Measurements from ENCODE around the gene USP28. TPM values are rescaled to one million over a fixed set of nuclear protein-coding genes. Genes with fewer than 3 reads are reported as not detected.
"Not testable (repeated sequence)": the region's sequence is repeated elsewhere in the genome, so short reads cannot be mapped to it uniquely, and the experiment has no call there.

The USP28 gene
- total RNA-seq, 1 experiment from 2014 or later: 74.4 TPM

DNA sequence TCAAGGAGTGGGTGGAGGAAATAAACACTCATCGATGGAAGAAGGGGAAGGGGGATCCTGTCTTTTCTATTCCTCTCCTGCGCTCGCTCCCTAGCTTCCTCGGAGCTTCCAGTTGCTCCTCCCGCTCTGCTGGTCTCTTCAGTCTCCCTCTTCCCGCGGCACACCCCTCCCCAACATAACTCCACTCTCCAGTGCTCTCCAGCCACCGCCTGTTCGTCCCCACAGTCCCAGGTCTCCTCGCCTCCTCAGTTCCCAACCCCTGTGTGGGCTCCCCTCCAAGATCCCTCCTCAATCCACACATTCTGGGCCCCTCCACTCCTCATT, 102.3 kb downstream of the USP28 start:
- Histone ChIP-seq H3K36me3 (ENCODE audit: control insufficient read depth, insufficient read depth, low read length) (peaks cover 2% of the 10 kb centered on the region; the same call in 1 of the 2 replicates), H3K4me1 (peaks cover 5% of the 10 kb centered on the region; the same call in 1 of the 2 replicates), H3K4me3 (ENCODE audit: low read depth, low read length) (peak overlapping the region; percentile 72), H3K9me3 (no peaks in the 10 kb centered on the region), H3K27me3 (replicated peaks; ENCODE audit: control insufficient read depth, insufficient read depth, low read length) (no peaks in the 10 kb centered on the region)
- intact Hi-C loops (cut with micrococcal nuclease; ENCODE audit: unreplicated experiment): loop anchor here (1.0 kb wide), 2 partner anchors 23 to 47 kb away; no protein-coding TSS in a partner anchor
- peak overlapping the region; percentile 97 for H3K27ac Mint-ChIP-seq (ENCODE audit: unreplicated experiment)
- peaks cover 7% of the 10 kb centered on the region for H3K4me1 Mint-ChIP-seq (ENCODE audit: low read depth, unreplicated experiment)
- no peaks in the 10 kb centered on the region for H3K9me3 Mint-ChIP-seq (ENCODE audit: unreplicated experiment)
- peaks cover 19% of the 10 kb centered on the region for H3K36me3 Mint-ChIP-seq (ENCODE audit: insufficient read depth, unreplicated experiment)
- peaks cover 3% of the 10 kb centered on the region for H3K27me3 Mint-ChIP-seq (ENCODE audit: insufficient read depth, unreplicated experiment)
- peak; percentile 68 to 75 for DNase-seq
- BruUV-seq (replicated peaks): no TSS peak
- POLR2A ChIA-PET: interaction anchor here (0.6 to 1.2 kb wide), 7 partner anchors 9 to 458 kb away, joined by 3 to 6 read pairs (median 4); partner anchors contain the start of gene TTC12
- CTCF ChIA-PET: interaction anchor here (0.5 to 2.0 kb wide), 20 partner anchors 9 to 1185 kb away, joined by 3 to 12 read pairs (median 4); partner anchors contain the start of gene TTC12
- peak overlapping the region; percentile 99 for H3K4me3 Mint-ChIP-seq (ENCODE audit: unreplicated experiment)
- TF ChIP-seq, protein P1, sequence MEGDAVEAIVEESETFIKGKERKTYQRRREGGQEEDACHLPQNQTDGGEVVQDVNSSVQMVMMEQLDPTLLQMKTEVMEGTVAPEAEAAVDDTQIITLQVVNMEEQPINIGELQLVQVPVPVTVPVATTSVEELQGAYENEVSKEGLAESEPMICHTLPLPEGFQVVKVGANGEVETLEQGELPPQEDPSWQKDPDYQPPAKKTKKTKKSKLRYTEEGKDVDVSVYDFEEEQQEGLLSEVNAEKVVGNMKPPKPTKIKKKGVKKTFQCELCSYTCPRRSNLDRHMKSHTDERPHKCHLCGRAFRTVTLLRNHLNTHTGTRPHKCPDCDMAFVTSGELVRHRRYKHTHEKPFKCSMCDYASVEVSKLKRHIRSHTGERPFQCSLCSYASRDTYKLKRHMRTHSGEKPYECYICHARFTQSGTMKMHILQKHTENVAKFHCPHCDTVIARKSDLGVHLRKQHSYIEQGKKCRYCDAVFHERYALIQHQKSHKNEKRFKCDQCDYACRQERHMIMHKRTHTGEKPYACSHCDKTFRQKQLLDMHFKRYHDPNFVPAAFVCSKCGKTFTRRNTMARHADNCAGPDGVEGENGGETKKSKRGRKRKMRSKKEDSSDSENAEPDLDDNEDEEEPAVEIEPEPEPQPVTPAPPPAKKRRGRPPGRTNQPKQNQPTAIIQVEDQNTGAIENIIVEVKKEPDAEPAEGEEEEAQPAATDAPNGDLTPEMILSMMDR (IDR thresholded peaks at IDR 0.05; ENCODE audit: insufficient read depth in 1 of 2, low read depth in 1 of 2, low read length in 1 of 2, severe bottlenecking in 1 of 2, unreplicated experiment in 1 of 2): no peak

DNA sequence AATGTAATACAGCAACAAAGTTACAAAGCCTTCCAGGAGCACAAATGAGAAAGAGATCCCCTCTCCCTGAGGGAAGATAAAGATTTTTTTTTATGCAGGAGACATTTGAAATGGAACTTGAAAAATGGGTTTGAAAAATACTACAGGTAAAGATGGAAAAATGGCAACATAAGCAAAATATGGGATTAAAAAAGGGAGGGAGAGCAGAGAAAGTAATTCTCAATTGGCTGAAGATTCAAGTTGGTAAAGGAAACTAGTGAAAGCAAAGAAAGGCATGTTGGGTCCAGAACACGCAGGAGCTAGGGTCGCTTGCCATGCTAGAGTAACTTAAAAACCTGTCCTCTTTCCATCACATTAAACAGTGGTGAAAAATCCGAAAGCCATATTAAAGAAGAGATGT, 103.4 kb downstream of the USP28 start:
- intact Hi-C loops (cut with micrococcal nuclease; ENCODE audit: unreplicated experiment): no loop called here
- peaks cover 30% of the 10 kb centered on the region for H3K36me3 Mint-ChIP-seq (ENCODE audit: insufficient read depth, unreplicated experiment)
- TF ChIP-seq, protein P1 (IDR thresholded peaks at IDR 0.05; ENCODE audit: insufficient read depth in 1 of 2, low read depth in 1 of 2, low read length in 1 of 2, severe bottlenecking in 1 of 2, unreplicated experiment in 1 of 2): no peak
- peaks cover 3% of the 10 kb centered on the region for H3K27me3 Mint-ChIP-seq (ENCODE audit: insufficient read depth, unreplicated experiment)
- ChIA-PET POLR2A (interaction anchor here (1.1 kb wide), 1 partner anchor 46 kb away, joined by 6 read pairs; no protein-coding TSS in a partner anchor), CTCF (interaction anchor here (2.0 kb wide), 1 partner anchor 42 kb away, joined by 12 read pairs; no protein-coding TSS in a partner anchor)
- peak overlapping the region; percentile 99 for H3K4me3 Mint-ChIP-seq (ENCODE audit: unreplicated experiment)
- DNase-seq: no peak
- Histone ChIP-seq H3K27me3 (replicated peaks; ENCODE audit: control insufficient read depth, insufficient read depth, low read length) (no peaks in the 10 kb centered on the region), H3K4me3 (ENCODE audit: low read depth, low read length) (no peak overlapping the region; the same call in 1 of the 2 replicates), H3K4me1 (peaks cover 5% of the 10 kb centered on the region; the same call in 1 of the 2 replicates), H3K36me3 (ENCODE audit: control insufficient read depth, insufficient read depth, low read length) (peaks cover 2% of the 10 kb centered on the region; the same call in 1 of the 2 replicates), H3K9me3 (no peaks in the 10 kb centered on the region)
- BruUV-seq (replicated peaks): TSS peak; percentile 44
- peaks cover 7% of the 10 kb centered on the region for H3K4me1 Mint-ChIP-seq (ENCODE audit: low read depth, unreplicated experiment)
- H3K27ac Mint-ChIP-seq (ENCODE audit: unreplicated experiment): no peak overlapping the region
- no peaks in the 10 kb centered on the region for H3K9me3 Mint-ChIP-seq (ENCODE audit: unreplicated experiment)

GRCh38 chr11:113764527-113765219, 110.7 kb downstream of the USP28 start:
- Mint-ChIP-seq H3K4me3 (ENCODE audit: unreplicated experiment) (no peak overlapping the region), H3K27me3 (ENCODE audit: insufficient read depth, unreplicated experiment) (no peaks in the 10 kb centered on the region), H3K36me3 (ENCODE audit: insufficient read depth, unreplicated experiment) (peaks cover 40% of the 10 kb centered on the region), H3K27ac (ENCODE audit: unreplicated experiment) (no peak overlapping the region), H3K9me3 (ENCODE audit: unreplicated experiment) (peaks cover 9% of the 10 kb centered on the region), H3K4me1 (ENCODE audit: low read depth, unreplicated experiment) (no peaks in the 10 kb centered on the region)
- Histone ChIP-seq H3K27me3 (replicated peaks; ENCODE audit: control insufficient read depth, insufficient read depth, low read length) (no peaks in the 10 kb centered on the region), H3K9me3 (no peaks in the 10 kb centered on the region), H3K4me3 (ENCODE audit: low read depth, low read length) (no peak overlapping the region), H3K36me3 (ENCODE audit: control insufficient read depth, insufficient read depth, low read length) (peaks cover 2% of the 10 kb centered on the region; the same call in 1 of the 2 replicates), H3K4me1 (no peaks in the 10 kb centered on the region)
- intact Hi-C loops (cut with micrococcal nuclease; ENCODE audit: unreplicated experiment): no loop called here
- BruUV-seq (replicated peaks): no TSS peak
- TF ChIP-seq, protein P1 (IDR thresholded peaks at IDR 0.05; ENCODE audit: insufficient read depth in 1 of 2, low read depth in 1 of 2, low read length in 1 of 2, severe bottlenecking in 1 of 2, unreplicated experiment in 1 of 2): no peak
- DNase-seq: no peak
- ChIA-PET CTCF (no interaction called here), POLR2A (no interaction called here)

DNA sequence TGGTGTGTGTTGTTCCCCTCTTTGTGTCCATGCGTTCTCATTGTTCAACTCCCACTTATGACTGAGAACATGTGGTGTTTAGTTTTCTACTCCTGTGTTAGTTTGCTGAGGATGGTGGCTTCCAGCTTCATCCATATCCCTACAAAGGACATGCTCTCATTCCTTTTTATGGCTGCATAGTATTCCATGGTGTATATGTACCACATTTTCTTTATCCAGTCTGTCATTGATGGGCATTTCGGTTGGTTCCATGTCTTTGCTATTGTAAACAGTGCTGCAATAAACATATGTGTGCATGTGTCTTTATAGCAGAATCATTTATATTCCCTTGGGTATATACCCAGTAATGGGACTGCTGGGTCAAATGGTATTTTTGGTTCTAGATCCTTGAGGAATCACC, 112.3 kb downstream of the USP28 start:
- H3K4me3 ChIP-seq (ENCODE audit: low read depth, low read length); H3K4me1 Mint-ChIP-seq (ENCODE audit: low read depth, unreplicated experiment); H3K36me3 ChIP-seq (ENCODE audit: control insufficient read depth, insufficient read depth, low read length); BruUV-seq (replicated peaks); H3K27me3 ChIP-seq (replicated peaks; ENCODE audit: control insufficient read depth, insufficient read depth, low read length); DNase-seq; H3K9me3 Mint-ChIP-seq (ENCODE audit: unreplicated experiment); H3K27me3 Mint-ChIP-seq (ENCODE audit: insufficient read depth, unreplicated experiment); intact Hi-C loops (cut with micrococcal nuclease; ENCODE audit: unreplicated experiment); H3K4me3 Mint-ChIP-seq (ENCODE audit: unreplicated experiment); CTCF ChIA-PET; H3K4me1 ChIP-seq; H3K9me3 ChIP-seq; H3K27ac Mint-ChIP-seq (ENCODE audit: unreplicated experiment); POLR2A ChIA-PET: not testable (repeated sequence)
- H3K36me3 Mint-ChIP-seq (ENCODE audit: insufficient read depth, unreplicated experiment): peaks cover 53% of the 10 kb centered on the region

All from Caco-2 (cell line).